GM10847 (cell line): Measurements from ENCODE around the gene OPALIN.

Experiments used
- POLR2A ChIP-seq: IDR thresholded peaks from 2 replicates; pipeline ENCODE4 v1.6.1; 2011; ENCODE audit not compliant: insufficient read length; ENCODE audit errors: extremely low read depth

Gene OPALIN

GRCh38 chr10:96358851-96359540, at the start of gene OPALIN:
Gene OPALIN, minus strand, starts transcription at chr10:96359002. Its CDS starts 106 bp downstream, at chr10:96358896.
- TF ChIP-seq POLR2A, result no peak

GRCh38 chr10:96408201-96408600, 49.4 kb upstream of the OPALIN start:
- TF ChIP-seq POLR2A, result no peak

GRCh38 chr10:96407560-96408069, 48.8 kb upstream of the OPALIN start:
- TF ChIP-seq POLR2A, result no peak

GRCh38 chr10:96406091-96406490, 47.3 kb upstream of the OPALIN start:
- no peak for TF ChIP-seq POLR2A

GRCh38 chr10:96402417-96403305, 43.9 kb upstream of the OPALIN start:
- TF ChIP-seq POLR2A, result no peak

GRCh38 chr10:96401036-96401435, 42.2 kb upstream of the OPALIN start:
- no peak for TF ChIP-seq POLR2A

GRCh38 chr10:96400465-96400864, 41.7 kb upstream of the OPALIN start:
- no peak for TF ChIP-seq POLR2A

- no peak for TF ChIP-seq POLR2A
Measured at GRCh38 chr10:96397902-96398301, 39.1 kb upstream of the OPALIN start.

- no peak for TF ChIP-seq POLR2A
Measured at GRCh38 chr10:96395931-96396877, 37.4 kb upstream of the OPALIN start.

- no peak for TF ChIP-seq POLR2A
Measured at GRCh38 chr10:96390460-96390864, 31.7 kb upstream of the OPALIN start.

- no peak for TF ChIP-seq POLR2A
Measured at GRCh38 chr10:96389785-96390184, 31.0 kb upstream of the OPALIN start.

GRCh38 chr10:96387601-96388000, 28.8 kb upstream of the OPALIN start:
- no peak for TF ChIP-seq POLR2A

GRCh38 chr10:96387161-96387560, 28.4 kb upstream of the OPALIN start:
- no peak for TF ChIP-seq POLR2A

- no peak for TF ChIP-seq POLR2A
Measured at GRCh38 chr10:96384506-96384905, 25.7 kb upstream of the OPALIN start.

GRCh38 chr10:96380821-96381220, 22.0 kb upstream of the OPALIN start:
- TF ChIP-seq POLR2A, result no peak

GRCh38 chr10:96379758-96380157, 21.0 kb upstream of the OPALIN start:
- no peak for TF ChIP-seq POLR2A

- TF ChIP-seq POLR2A, result no peak
Measured at GRCh38 chr10:96378741-96379140, 19.9 kb upstream of the OPALIN start.
